ENCODE measurements around the gene C1orf159.

GRCh38 chr1:1072299-1072848 lies 43.5 kb downstream of the C1orf159 start:
- no peak for TF ChIP-seq CTCF (IDR thresholded peaks at IDR 0.05)
- no peak for TF ChIP-seq POLR2A (IDR thresholded peaks at IDR 0.05)

All from sigmoid colon (tissue), 3 donors.